Measurements from ENCODE around the gene SLC35A2.

Gene SLC35A2

DNA sequence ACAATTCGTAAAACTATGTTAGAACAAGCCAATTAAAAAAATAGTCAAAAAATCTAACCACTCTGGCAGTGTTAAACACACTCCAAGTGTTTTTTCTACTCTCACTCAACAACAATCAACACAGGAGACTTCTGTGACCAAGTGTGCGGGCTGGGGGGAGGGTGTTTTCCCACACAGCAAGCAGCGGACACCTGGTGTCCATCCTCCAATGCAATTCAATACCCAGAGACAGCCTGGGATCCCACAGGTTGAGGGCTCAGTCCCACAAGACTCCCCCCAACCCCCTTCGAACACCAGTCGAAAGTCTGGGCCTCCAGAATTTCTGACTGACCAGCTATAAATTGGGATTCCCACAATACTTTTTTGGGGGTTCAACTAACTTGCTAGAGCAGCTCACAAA lies 15.7 kb upstream of the SLC35A2 start:
- no peak for DNase-seq (ENCODE audit: low read depth in 1 of 2, low spot score in 1 of 2)

DNA sequence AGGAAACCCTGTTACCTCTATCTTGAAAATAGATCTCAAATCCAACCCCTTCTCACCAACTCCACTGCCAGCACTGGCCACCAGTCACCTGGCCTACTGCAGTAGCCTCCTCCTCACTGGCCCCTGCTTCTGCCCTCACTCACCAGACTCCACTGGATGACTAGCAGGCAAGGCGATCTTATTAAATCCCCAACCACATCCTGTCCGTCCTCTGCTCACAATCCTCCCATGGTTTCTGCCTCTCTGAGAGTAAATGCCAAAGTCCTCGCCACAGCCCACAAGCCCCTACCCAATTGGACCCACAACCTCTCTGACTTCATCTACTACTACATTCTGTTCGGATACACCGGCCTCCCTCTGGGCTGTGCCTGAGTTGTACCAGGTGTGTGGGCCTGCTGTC lies 12.8 kb upstream of the SLC35A2 start:
- H3K4me3 ChIP-seq (replicated peaks; ENCODE audit: insufficient read depth, low read length): no peak overlapping the region
- TF ChIP-seq GABPA (IDR thresholded peaks at IDR 0.05; ENCODE audit: low read depth) (no peak), POLR2AphosphoS5 (IDR thresholded peaks at IDR 0.05; ENCODE audit: low read depth) (no peak), SPI1 (IDR thresholded peaks at IDR 0.05; ENCODE audit: borderline replicate concordance, low read depth) (no peak)
- TF ChIP-seq, protein P1, sequence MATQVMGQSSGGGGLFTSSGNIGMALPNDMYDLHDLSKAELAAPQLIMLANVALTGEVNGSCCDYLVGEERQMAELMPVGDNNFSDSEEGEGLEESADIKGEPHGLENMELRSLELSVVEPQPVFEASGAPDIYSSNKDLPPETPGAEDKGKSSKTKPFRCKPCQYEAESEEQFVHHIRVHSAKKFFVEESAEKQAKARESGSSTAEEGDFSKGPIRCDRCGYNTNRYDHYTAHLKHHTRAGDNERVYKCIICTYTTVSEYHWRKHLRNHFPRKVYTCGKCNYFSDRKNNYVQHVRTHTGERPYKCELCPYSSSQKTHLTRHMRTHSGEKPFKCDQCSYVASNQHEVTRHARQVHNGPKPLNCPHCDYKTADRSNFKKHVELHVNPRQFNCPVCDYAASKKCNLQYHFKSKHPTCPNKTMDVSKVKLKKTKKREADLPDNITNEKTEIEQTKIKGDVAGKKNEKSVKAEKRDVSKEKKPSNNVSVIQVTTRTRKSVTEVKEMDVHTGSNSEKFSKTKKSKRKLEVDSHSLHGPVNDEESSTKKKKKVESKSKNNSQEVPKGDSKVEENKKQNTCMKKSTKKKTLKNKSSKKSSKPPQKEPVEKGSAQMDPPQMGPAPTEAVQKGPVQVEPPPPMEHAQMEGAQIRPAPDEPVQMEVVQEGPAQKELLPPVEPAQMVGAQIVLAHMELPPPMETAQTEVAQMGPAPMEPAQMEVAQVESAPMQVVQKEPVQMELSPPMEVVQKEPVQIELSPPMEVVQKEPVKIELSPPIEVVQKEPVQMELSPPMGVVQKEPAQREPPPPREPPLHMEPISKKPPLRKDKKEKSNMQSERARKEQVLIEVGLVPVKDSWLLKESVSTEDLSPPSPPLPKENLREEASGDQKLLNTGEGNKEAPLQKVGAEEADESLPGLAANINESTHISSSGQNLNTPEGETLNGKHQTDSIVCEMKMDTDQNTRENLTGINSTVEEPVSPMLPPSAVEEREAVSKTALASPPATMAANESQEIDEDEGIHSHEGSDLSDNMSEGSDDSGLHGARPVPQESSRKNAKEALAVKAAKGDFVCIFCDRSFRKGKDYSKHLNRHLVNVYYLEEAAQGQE (IDR thresholded peaks at IDR 0.05; ENCODE audit: insufficient replicate concordance, low read depth): no peak
- TF ChIP-seq, protein P2, sequence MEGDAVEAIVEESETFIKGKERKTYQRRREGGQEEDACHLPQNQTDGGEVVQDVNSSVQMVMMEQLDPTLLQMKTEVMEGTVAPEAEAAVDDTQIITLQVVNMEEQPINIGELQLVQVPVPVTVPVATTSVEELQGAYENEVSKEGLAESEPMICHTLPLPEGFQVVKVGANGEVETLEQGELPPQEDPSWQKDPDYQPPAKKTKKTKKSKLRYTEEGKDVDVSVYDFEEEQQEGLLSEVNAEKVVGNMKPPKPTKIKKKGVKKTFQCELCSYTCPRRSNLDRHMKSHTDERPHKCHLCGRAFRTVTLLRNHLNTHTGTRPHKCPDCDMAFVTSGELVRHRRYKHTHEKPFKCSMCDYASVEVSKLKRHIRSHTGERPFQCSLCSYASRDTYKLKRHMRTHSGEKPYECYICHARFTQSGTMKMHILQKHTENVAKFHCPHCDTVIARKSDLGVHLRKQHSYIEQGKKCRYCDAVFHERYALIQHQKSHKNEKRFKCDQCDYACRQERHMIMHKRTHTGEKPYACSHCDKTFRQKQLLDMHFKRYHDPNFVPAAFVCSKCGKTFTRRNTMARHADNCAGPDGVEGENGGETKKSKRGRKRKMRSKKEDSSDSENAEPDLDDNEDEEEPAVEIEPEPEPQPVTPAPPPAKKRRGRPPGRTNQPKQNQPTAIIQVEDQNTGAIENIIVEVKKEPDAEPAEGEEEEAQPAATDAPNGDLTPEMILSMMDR (IDR thresholded peaks at IDR 0.05; ENCODE audit: insufficient read depth, low read length): no peak
- no peak overlapping the region for H3K27ac ChIP-seq (replicated peaks)
- DNase-seq (ENCODE audit: low read depth in 1 of 2, low spot score in 1 of 2): no peak
- no peaks in the 10 kb centered on the region for H3K27me3 ChIP-seq (ENCODE audit: insufficient read depth, poor library complexity, severe bottlenecking)

More for the DNA sequence above, 15.7 kb upstream of the SLC35A2 start:
- TF ChIP-seq GABPA (IDR thresholded peaks at IDR 0.05; ENCODE audit: low read depth) (no peak), SPI1 (IDR thresholded peaks at IDR 0.05; ENCODE audit: borderline replicate concordance, low read depth) (no peak)
- TF ChIP-seq, protein P1 (IDR thresholded peaks at IDR 0.05; ENCODE audit: insufficient replicate concordance, low read depth): no peak
- H3K4me3 ChIP-seq (replicated peaks; ENCODE audit: insufficient read depth, low read length): no peak overlapping the region
- no peak overlapping the region for H3K27ac ChIP-seq (replicated peaks)
- no peaks in the 10 kb centered on the region for H3K27me3 ChIP-seq (ENCODE audit: insufficient read depth, poor library complexity, severe bottlenecking)

DNA sequence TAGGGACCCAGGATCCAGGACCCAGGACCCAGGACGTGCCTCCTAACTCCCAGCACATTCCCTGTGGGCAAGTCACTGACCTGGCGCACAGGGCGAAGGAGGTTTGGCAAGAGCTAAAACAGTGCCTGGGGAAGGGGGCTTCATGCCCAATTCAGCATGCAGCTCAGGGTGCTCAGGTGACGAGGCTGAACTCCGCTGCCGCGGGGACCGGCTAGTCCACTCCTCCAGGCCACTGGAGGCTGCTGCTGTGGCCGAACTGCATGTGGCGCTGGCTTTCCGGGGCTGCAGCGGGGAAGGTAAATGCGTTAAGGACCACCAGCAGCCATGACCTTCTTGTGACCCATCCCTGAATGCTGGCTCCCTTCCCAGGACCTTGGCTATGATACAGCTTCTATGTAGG lies 12.3 kb upstream of the SLC35A2 start:
- no peak for TF ChIP-seq POLR2AphosphoS5 (IDR thresholded peaks at IDR 0.05; ENCODE audit: low read depth)
- TF ChIP-seq GABPA (IDR thresholded peaks at IDR 0.05; ENCODE audit: low read depth): no peak
- TF ChIP-seq, protein P2 (IDR thresholded peaks at IDR 0.05; ENCODE audit: insufficient read depth, low read length): no peak
- no peak for TF ChIP-seq SPI1 (IDR thresholded peaks at IDR 0.05; ENCODE audit: borderline replicate concordance, low read depth)
- TF ChIP-seq, protein P1 (IDR thresholded peaks at IDR 0.05; ENCODE audit: insufficient replicate concordance, low read depth): no peak
- H3K27ac ChIP-seq (replicated peaks): no peak overlapping the region
- H3K27me3 ChIP-seq (ENCODE audit: insufficient read depth, poor library complexity, severe bottlenecking): no peaks in the 10 kb centered on the region
- DNase-seq (ENCODE audit: low read depth in 1 of 2, low spot score in 1 of 2): no peak
- no peak overlapping the region for H3K4me3 ChIP-seq (replicated peaks; ENCODE audit: insufficient read depth, low read length)
